OCI-LY3 (cell line): Measurements from ENCODE around the gene TUBA1C.

Source experiments
- CTCF ChIP-seq: fragments of 200-600, 300-600 bp; sonication (generic); IDR thresholded peaks from 2 replicates; pipeline ENCODE4 v1.5.1; 2014; ENCODE audit warnings: antibody characterized with exemption, low read length, low read depth
- EZH2phosphoT487 ChIP-seq: fragments of 200-600 bp; shearing (Covaris generic); IDR thresholded peaks from 2 replicates; pipeline ENCODE4 v1.6.1; 2018; ENCODE audit warnings: antibody characterized with exemption, mixed run types, low read depth

GRCh38 chr12:49293056-49293956 is 28.4 kb downstream of the TUBA1C start:
- TF ChIP-seq CTCF (no peak), EZH2phosphoT487 (no peak)
